Measurements from ENCODE around the gene MNT. TPM values are rescaled to one million over a fixed set of nuclear protein-coding genes. Genes with fewer than 3 reads are reported as not detected.
A peak's percentile ranks its signal among the peaks of the same experiment; 100 is the strongest.

MNT gene
- total RNA-seq, 1 experiment from 2014 or later: 24.4 TPM

DNA sequence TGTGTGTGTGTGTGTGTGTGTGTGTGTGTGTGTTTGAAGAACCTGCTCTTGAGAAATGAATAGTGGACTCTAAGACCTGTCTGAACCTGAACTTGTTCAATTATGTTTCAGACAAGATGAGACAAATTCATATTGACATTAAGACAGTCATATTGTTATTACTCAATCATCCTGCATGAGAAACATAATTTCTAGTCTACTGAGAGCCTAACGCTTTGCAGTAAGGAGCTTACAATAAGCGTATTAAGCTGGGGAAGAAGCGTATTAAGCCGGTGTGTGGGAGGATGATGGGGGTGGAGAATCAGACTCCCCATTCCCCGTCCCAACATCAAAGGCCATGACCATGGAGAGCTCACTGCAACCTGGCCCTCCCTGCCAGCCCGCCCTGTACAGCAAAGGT lies 22.4 kb upstream of the MNT start:
- Mint-ChIP-seq H3K27ac (ENCODE audit: unreplicated experiment) (no peak overlapping the region), H3K4me1 (ENCODE audit: low read depth, unreplicated experiment) (no peaks in the 10 kb centered on the region), H3K27me3 (ENCODE audit: insufficient read depth, unreplicated experiment) (no peaks in the 10 kb centered on the region), H3K36me3 (ENCODE audit: insufficient read depth, unreplicated experiment) (peaks cover 76% of the 10 kb centered on the region), H3K9me3 (ENCODE audit: unreplicated experiment) (no peaks in the 10 kb centered on the region), H3K4me3 (ENCODE audit: unreplicated experiment) (no peak overlapping the region)
- H3K4me3 ChIP-seq (ENCODE audit: low read depth, low read length): no peak overlapping the region
- H3K4me1 ChIP-seq: no peaks in the 10 kb centered on the region
- ChIA-PET CTCF (interaction anchor here (0.6 kb wide), 1 partner anchor 34 kb away, joined by 3 read pairs; no protein-coding TSS in a partner anchor), POLR2A (no interaction called here)
- BruUV-seq (replicated peaks): no TSS peak
- no peaks in the 10 kb centered on the region for H3K27me3 ChIP-seq (replicated peaks; ENCODE audit: control insufficient read depth, insufficient read depth, low read length)
- TF ChIP-seq, protein P1, sequence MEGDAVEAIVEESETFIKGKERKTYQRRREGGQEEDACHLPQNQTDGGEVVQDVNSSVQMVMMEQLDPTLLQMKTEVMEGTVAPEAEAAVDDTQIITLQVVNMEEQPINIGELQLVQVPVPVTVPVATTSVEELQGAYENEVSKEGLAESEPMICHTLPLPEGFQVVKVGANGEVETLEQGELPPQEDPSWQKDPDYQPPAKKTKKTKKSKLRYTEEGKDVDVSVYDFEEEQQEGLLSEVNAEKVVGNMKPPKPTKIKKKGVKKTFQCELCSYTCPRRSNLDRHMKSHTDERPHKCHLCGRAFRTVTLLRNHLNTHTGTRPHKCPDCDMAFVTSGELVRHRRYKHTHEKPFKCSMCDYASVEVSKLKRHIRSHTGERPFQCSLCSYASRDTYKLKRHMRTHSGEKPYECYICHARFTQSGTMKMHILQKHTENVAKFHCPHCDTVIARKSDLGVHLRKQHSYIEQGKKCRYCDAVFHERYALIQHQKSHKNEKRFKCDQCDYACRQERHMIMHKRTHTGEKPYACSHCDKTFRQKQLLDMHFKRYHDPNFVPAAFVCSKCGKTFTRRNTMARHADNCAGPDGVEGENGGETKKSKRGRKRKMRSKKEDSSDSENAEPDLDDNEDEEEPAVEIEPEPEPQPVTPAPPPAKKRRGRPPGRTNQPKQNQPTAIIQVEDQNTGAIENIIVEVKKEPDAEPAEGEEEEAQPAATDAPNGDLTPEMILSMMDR (IDR thresholded peaks at IDR 0.05; ENCODE audit: insufficient read depth in 1 of 2, low read depth in 1 of 2, low read length in 1 of 2, severe bottlenecking in 1 of 2, unreplicated experiment in 1 of 2): no peak
- intact Hi-C loops (cut with micrococcal nuclease; ENCODE audit: unreplicated experiment): no loop called here
- H3K9me3 ChIP-seq: no peaks in the 10 kb centered on the region
- DNase-seq: no peak
- no peaks in the 10 kb centered on the region; the same call in none of the 2 replicates for H3K36me3 ChIP-seq (ENCODE audit: control insufficient read depth, insufficient read depth, low read length)

GRCh38 chr17:2421315-2422147 lies 20.7 kb upstream of the MNT start:
- no peak overlapping the region for H3K4me3 ChIP-seq (ENCODE audit: low read depth, low read length)
- no peaks in the 10 kb centered on the region for H3K27me3 ChIP-seq (replicated peaks; ENCODE audit: control insufficient read depth, insufficient read depth, low read length)
- no peaks in the 10 kb centered on the region for H3K9me3 Mint-ChIP-seq (ENCODE audit: unreplicated experiment)
- intact Hi-C loops (cut with micrococcal nuclease; ENCODE audit: unreplicated experiment): no loop called here
- H3K4me1 ChIP-seq: no peaks in the 10 kb centered on the region
- ChIA-PET POLR2A (no interaction called here), CTCF (no interaction called here)
- peaks cover 76% of the 10 kb centered on the region for H3K36me3 Mint-ChIP-seq (ENCODE audit: insufficient read depth, unreplicated experiment)
- no TSS peak for BruUV-seq (replicated peaks)
- H3K27ac Mint-ChIP-seq (ENCODE audit: unreplicated experiment): no peak overlapping the region
- no peak overlapping the region for H3K4me3 Mint-ChIP-seq (ENCODE audit: unreplicated experiment)
- TF ChIP-seq, protein P1 (IDR thresholded peaks at IDR 0.05; ENCODE audit: insufficient read depth in 1 of 2, low read depth in 1 of 2, low read length in 1 of 2, severe bottlenecking in 1 of 2, unreplicated experiment in 1 of 2): peak in 1 of 2 experiments; percentile 17
- no peaks in the 10 kb centered on the region; the same call in none of the 2 replicates for H3K36me3 ChIP-seq (ENCODE audit: control insufficient read depth, insufficient read depth, low read length)
- H3K9me3 ChIP-seq: no peaks in the 10 kb centered on the region
- peak in 1 of 2 experiments; percentile 34 for DNase-seq
- no peaks in the 10 kb centered on the region for H3K27me3 Mint-ChIP-seq (ENCODE audit: insufficient read depth, unreplicated experiment)
- no peaks in the 10 kb centered on the region for H3K4me1 Mint-ChIP-seq (ENCODE audit: low read depth, unreplicated experiment)

DNA sequence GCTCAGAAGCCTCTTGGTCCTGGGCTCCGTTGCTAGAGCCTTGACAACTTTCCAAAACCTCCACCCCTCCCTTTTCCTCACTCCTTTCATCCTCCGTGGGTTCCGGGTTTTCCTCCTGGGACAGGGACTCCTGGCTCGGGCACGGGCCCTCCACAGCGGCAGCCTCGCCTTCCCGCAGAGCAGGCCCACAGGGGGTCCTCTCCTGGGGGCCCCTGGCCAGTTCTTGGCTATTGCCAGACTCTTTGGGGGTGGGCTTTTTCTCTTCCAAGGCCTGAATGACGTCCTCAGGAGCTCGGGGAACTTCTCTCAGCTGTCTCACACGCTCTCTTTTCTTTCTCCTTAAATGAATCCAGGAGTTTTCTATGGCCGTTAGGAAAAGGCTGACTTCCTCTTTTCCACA lies 19.3 kb upstream of the MNT start:
- DNase-seq: no peak
- intact Hi-C loops (cut with micrococcal nuclease; ENCODE audit: unreplicated experiment): no loop called here
- H3K4me1 Mint-ChIP-seq (ENCODE audit: low read depth, unreplicated experiment): no peaks in the 10 kb centered on the region
- H3K27me3 Mint-ChIP-seq (ENCODE audit: insufficient read depth, unreplicated experiment): no peaks in the 10 kb centered on the region
- BruUV-seq (replicated peaks): TSS peak; percentile 30
- no peaks in the 10 kb centered on the region for H3K9me3 Mint-ChIP-seq (ENCODE audit: unreplicated experiment)
- Histone ChIP-seq H3K9me3 (no peaks in the 10 kb centered on the region), H3K36me3 (ENCODE audit: control insufficient read depth, insufficient read depth, low read length) (peaks cover under 1% of the 10 kb centered on the region; the same call in 1 of the 2 replicates), H3K4me1 (no peaks in the 10 kb centered on the region), H3K27me3 (replicated peaks; ENCODE audit: control insufficient read depth, insufficient read depth, low read length) (no peaks in the 10 kb centered on the region), H3K4me3 (ENCODE audit: low read depth, low read length) (no peak overlapping the region)
- TF ChIP-seq, protein P1 (IDR thresholded peaks at IDR 0.05; ENCODE audit: insufficient read depth in 1 of 2, low read depth in 1 of 2, low read length in 1 of 2, severe bottlenecking in 1 of 2, unreplicated experiment in 1 of 2): no peak
- H3K27ac Mint-ChIP-seq (ENCODE audit: unreplicated experiment): no peak overlapping the region
- ChIA-PET POLR2A (no interaction called here), CTCF (no interaction called here)
- H3K4me3 Mint-ChIP-seq (ENCODE audit: unreplicated experiment): no peak overlapping the region
- H3K36me3 Mint-ChIP-seq (ENCODE audit: insufficient read depth, unreplicated experiment): peaks cover 74% of the 10 kb centered on the region

All from Caco-2 (cell line).